Measurements from ENCODE around the gene NUMBL.
A peak's percentile ranks its signal among the peaks of the same experiment; 100 is the strongest.
"Not testable (repeated sequence)": the region's sequence is repeated elsewhere in the genome, so short reads cannot be mapped to it uniquely, and the experiment has no call there.

NUMBL gene

DNA sequence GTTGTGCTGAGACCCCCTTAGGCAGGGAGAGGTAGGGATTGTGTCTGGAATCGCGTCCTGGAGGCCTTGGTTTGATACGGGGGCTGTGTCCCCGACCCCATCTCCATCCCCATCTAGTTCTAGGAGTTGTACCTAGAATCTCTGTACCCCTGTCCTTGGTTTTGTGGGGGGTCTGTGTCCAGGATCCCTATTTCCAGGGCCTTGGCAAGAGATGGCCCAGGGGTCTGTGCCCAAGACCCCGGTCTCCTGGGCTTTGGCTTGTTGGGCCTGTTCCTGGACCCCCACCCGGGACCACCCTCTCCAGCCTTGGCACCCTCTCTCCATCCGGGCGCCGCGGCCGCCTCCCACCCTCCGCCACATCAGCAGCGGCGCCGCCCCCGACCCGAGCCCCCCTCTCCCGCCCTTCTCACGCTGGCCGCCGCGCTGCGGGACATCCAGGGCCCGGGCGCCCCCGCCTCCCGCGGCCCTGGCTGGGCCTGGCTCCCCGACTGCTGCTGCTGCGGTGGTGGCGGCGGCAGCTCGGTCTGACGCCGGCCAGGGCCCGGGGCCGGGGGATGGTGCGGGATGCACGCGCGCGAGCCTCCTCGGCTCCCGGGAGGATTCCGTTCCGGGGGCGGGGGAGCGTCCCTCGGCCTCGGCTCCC lies at the start of gene NUMBL:
Gene NUMBL (minus strand): TSS at position 602 of the 643 bp plus-strand sequence. CDS start 168 bp downstream, at position 434.
- DNase-seq (ENCODE audit: low read depth): no peak

DNA sequence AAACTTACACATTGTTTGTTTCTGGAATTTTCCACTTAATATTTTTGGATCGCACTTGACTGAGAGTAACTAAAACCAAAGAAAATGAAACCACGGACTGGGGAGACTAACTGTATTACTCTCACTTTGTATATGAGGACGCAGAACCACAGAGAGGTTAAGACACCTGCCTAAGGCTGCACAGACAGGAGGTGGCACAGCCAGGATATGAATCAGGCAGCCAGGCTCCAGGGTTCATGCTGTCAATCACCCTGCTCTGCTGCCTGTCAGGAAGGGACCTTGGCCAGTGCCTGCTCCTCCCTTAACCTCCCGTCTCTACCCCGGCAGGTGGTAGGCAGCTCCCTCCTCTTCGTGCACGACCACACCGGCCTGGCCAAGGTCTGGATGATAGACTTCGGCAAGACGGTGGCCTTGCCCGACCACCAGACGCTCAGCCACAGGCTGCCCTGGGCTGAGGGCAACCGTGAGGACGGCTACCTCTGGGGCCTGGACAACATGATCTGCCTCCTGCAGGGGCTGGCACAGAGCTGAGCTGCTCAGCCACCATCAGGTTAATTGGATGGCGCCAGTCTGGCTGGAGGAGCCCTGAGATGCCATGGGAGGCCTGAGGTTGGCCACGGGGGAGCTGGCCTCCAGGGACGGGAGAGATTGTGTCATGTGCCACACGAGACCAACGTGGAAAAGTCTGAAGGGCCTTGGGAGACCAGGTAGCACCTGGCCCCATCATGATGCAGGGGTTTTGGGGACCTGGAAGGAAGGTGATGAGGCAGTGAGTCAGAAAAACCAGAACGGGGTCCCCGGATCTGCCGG lies 48.8 kb upstream of the NUMBL start:
- DNase-seq (ENCODE audit: low read depth): no peak

DNA sequence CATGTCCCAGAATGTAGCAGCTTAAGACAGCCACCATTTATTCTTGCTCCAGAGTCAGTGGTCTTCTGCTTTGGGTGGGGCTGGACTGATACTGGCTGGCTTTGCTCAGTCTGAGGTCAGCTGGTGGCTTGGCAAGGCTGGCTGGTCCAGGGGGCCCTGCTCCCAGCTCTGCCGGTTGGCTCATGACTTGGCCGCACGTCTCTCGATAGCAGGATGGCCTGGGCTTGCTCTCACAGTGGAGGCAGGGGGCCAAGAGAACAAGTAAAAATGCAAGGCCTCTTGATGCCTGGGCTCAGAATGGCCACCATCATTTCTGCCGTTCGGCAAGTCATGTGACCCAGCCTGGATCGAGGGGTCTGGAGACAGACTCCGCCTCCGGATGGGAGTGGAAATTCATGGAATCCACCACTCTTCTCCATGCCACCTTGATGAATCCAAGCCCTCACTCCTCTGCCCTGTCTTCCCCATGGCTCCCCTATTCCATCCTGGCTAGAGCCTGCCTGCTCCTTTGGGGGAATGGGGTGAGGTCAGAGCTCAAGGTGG lies 46.7 kb upstream of the NUMBL start:
- no peak for DNase-seq (ENCODE audit: low read depth)

DNA sequence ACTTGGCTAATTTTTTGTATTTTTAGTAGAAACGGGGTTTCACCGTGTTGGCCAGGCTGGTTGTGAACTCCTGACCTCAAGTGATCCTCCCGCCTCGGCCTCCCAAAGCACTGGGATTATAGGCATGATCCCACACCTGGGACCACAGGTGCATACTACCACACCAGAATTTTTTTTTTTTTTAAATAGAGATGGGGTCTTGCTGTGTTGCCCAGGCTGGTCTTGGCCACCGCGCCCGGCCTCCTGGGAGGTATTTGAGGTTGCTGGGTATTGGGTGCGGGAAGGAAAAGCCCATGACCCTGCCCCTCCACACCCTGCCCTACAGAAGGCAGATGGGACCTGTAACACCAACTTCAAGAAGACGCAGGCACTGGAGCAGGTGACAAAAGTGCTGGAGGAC lies 46.2 kb upstream of the NUMBL start:
- no peak for DNase-seq (ENCODE audit: low read depth)

DNA sequence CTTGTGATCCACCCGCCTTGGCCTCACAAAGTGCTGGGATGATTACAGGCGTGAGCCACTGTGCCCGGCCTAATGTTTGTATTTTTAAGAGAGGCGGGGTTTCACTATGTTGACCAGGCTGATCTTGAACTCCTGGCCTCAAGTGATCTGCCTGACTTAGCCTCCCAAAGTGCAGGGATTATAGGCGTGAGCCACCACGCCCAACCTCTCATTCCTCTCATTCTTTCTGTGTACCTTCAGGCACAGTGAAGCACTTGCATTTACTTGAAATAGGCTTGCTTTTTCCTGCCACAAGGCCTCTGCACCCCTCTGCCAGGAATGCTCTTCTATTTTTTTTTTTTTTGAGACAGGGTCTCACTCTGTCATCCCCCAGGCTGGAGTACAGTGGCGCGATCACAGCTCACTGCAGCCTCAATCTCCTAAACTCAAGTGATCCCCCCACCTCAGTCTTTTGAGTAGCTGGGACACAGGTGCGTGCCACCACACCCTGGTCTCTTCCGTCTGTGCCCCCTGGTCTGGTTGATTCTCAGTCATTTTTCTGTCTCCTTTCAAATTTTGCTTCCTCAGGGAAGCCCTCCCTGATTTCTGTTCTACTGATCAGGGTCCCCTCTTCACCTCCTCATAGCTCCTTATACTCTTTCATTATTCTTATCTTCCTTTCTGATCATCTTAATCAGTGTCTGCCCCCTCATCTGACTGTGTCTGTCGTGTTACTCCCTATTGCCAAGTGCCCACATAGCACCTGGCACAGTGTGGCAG lies 44.7 kb upstream of the NUMBL start:
- DNase-seq (ENCODE audit: low read depth): no peak

DNA sequence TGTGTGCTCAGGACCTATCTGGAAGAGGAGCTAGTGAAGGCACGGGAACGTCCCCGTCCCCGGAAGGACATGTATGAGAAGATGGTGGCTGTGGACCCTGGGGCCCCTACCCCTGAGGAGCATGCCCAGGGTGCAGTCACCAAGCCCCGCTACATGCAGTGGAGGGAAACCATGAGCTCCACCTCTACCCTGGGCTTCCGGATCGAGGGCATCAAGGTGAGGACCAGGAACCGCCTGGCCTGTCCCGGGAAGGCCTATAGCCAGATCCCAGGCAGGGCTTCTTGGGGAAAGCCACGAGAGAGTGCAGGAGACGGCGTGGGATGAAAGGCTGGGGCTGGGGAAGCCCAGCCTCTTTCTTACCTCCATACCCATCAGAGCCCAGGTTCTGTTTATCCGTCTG lies 42.7 kb upstream of the NUMBL start:
- no peak for DNase-seq (ENCODE audit: low read depth)

DNA sequence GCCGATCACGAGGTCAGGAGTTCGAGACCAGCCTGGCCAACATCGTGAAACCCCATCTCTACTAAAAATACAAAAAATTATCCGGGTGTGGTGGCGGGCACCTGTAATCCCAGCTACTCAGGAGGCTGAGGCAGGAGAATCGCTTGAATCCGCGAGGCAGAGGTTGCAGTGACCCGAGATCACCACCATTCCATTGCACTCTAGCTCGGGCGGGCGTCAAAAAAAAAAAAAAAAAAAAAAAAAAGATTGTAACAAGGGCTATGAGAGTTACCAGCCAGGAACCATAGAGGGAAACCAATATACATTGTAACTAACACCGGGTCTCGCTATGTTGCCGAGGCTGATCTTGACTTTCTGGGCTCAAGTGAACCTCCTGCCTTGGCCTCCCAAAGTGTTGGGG lies 41.9 kb upstream of the NUMBL start:
- DNase-seq (ENCODE audit: low read depth): not testable (repeated sequence)

DNA sequence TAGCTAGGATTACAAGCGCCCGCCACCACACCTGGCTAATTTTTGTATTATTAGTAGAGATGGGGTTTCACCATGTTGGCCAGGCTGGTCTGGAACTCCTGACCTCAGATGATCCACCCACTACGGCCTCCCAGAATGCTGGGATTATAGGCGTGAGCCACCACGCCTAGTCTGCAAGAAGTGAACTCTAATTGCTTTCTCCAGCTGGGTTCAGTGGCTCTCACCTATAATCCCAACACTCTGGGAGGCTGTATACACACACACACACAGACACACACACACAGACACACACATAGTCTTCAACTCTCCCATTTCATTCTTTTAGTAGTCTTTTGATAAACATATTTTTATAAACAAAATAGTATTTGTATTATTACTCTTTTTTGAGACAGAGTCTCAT lies 39.6 kb upstream of the NUMBL start:
- not testable (repeated sequence) for DNase-seq (ENCODE audit: low read depth)

DNA sequence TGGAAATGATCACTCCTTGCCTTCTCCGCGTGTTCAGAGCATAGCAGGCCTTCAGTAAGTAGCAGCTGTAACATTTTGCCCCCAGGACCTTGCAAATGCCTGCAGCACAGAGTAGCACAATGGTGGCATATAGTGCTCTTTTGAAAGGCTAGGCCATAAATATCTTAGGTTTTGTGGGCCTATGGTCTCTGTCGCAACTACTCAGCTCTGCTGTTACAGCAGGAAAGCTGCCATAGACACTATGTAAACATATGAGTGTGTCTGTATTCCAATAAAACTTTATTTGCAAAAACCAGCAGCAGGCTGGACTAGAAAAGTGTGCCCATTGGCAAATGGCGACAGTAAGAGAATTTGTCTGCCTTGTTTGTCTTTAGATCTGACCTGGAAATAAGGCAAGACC lies 35.8 kb upstream of the NUMBL start:
- no peak for DNase-seq (ENCODE audit: low read depth)

DNA sequence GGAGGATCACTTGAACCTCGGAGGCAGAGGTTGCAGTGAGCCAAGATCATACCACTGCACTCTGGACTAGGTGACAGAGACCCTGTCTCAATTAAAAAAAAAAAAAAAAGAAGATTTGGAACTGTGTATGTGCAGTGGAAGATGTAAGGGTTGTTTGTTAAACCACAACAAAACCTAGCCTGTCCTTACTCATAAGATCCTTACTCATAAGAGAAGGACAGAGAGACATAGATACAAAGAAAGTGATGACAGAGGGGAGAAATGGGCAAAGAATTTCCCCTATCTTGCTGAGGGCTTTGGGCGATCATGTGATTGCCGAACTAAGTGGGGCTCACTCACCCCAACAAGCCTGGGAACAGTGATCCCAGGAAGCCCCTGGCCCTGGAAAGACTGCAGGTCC lies 34.4 kb upstream of the NUMBL start:
- DNase-seq (ENCODE audit: low read depth): no peak

DNA sequence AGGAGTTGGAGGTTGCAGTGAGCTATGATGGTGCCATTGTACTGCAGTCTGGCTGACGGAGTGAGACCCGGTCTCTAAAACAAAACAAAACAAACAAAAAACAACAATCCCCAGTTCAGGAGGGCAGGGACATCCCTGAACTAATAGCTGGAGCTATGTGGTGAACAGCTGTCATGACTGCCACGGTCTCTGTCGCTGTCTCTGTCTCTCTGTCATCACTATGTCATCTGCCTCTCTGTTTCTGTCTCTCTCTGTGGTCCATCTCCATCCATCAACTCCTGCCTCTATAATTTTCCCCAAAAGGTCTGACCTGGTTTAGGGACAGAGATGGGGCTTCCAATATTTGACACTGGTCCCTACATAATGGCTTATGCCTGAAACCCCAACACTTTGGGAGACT lies 33.9 kb upstream of the NUMBL start:
- DNase-seq (ENCODE audit: low read depth): no peak

DNA sequence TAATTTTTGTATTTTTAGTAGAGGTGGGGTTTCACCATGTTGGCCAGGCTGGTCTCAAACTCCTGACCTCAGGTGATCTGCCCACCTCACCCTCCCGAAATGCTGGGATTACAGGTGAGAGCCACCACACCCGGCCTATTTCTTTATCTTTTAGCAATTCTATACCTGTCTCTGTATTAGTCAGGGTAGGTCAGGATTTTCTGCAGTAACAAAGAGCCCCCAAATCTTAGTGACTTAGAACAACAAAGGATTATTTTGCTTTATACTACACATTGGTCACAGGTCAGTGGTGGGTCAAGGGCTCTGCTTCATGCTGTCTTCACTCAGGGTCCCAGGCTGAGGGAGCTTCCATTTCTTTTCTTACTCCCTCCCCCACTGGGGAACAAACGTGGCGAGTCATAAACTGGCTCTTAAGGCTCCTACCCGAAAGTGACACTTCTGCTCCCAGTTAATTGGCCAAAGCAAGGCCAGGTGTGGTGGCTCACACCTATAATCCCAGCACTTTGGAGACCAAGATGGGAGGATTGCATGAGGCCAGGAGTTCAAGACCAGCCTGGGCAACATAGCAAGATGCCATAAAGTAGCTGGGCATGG lies 33.3 kb upstream of the NUMBL start:
- DNase-seq (ENCODE audit: low read depth): no peak

DNA sequence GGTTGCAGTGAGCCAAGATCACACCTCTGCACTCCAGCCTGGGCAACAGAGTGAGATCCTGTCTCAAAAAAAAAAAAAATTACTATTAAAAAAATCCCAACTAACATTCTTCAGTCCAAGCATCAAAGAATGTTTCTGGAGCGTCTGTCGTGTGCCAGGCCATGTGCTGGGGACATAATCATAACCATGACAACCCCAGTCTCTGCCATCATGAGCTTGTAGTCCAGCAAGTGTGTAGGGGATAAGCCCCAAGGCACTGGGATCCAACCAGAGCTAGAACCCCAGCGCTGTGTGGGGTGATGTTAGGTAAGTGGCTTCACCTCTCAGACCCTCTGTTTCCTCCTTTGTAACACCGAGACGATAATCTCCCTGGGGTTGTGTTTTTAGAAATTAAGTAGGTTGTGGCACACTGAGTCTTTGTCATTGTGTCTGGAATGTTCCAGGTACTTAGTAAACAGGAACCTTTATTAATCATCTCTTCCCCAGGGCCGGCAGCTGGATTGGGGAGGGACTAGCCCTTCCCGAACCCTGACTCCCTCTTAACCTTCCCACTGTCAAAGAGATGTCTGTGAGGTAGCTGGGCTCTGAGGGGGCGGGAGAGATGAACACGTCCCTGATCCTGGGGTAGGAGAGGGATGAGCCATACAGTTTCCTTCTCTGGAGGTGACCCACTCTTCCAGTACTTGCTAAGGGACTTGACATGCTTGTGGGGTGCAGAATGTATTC lies 31.6 kb upstream of the NUMBL start:
- DNase-seq (ENCODE audit: low read depth): no peak

DNA sequence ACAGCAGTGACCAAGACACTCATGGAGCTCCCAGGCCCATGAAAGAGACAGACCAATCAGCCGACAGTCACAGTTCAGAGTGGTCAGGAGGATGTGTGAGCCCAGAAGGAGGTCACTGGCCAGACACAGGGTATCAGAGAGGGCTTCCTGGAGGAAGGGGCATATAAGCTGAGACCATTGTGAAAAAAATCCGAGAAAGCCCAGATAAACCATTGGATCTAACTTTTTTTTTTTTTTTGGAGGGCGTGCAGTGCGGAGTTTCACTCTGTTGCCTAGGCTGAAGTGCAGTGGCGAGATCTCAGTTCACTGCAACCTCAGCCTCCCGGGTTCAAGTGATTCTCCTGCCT lies 30.7 kb upstream of the NUMBL start:
- DNase-seq (ENCODE audit: low read depth): no peak

DNA sequence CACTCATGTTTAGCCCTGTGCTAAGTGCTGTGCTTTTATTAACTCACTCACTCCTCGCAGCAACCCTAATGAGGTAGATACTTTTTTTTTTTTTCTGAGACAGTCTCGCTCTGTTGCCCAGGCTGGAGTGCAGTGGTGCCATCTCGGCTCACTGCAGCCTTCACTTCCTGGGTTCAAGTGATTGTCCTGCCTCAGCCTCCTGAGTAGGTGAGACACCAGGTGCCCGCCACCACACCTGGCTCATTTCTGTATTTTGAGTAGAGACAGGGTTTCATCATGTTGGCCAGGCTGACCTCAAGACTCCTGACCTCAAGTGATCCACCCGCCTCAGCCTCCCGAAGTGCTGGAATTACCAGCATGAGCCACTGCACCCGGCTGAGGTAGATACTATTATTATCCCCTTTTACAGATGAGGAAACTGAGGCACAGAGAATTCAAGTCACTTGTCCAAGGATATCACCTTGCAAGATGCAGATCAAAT lies 29.0 kb upstream of the NUMBL start:
- no peak for DNase-seq (ENCODE audit: low read depth)

DNA sequence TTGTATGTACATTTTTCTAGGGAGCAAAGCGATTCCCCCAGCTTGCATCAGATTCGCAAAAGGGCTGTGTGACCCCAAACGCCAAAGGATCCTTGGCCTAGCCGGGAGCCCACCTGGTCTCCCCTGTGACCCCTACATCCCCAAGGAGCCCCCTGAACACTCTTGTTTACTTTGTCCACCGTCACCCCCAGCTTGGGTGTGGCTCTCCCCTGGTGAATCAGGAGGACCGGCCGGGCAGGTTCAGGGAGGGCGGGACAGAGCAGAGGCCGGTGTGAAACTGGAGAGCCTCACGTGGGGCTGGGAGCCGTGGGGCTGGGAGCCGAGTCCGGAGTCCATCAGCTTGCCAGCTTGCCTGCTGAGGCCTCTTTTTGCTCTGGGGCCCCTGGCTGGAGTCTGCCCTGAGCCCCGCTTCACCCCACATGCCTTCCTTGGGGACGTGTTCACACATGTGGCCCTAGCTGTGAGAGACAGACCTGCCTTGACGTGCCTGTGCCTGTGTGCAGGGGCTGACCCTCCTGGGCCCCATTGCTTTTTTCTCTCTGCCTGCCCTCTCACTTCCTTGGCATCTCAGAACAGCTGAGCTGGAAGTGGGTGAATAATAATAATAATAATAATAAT lies 28.4 kb upstream of the NUMBL start:
- no peak for DNase-seq (ENCODE audit: low read depth)

DNA sequence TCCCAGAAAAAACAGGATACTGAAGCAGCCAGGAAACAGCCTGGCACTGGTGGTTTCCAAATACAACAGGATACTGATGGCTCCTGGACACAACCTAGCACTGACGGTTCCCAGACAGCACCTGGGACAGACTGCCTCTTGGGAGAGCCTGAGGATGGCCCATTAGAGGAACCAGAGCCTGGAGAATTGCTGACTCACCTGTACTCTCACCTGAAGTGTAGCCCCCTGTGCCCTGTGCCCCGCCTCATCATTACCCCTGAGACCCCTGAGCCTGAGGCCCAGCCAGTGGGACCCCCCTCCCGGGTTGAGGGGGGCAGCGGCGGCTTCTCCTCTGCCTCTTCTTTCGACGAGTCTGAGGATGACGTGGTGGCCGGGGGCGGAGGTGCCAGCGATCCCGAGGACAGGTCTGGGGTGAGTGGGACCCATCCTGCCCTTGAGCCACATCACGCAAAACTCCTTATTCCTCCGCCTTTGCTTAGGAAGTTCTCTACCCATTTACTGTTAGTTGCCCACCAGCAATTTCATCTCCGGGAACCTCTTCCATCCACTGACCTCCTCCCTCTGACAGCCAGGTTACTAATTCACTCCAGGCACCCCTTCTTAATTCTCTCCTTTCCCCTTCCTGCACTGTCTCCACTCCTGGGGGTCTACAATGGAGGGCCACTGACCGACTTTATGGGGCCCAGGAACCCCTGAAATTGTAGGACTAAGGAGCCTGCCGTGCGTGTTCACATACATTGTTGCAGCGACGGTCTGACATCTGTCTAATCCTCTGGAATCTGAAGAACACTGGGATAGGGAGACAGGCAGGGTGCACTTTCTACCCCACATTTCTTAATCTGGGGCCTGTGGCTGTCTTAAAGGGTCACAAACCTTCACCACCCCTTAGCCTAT lies 27.7 kb upstream of the NUMBL start:
- no peak for DNase-seq (ENCODE audit: low read depth)

DNA sequence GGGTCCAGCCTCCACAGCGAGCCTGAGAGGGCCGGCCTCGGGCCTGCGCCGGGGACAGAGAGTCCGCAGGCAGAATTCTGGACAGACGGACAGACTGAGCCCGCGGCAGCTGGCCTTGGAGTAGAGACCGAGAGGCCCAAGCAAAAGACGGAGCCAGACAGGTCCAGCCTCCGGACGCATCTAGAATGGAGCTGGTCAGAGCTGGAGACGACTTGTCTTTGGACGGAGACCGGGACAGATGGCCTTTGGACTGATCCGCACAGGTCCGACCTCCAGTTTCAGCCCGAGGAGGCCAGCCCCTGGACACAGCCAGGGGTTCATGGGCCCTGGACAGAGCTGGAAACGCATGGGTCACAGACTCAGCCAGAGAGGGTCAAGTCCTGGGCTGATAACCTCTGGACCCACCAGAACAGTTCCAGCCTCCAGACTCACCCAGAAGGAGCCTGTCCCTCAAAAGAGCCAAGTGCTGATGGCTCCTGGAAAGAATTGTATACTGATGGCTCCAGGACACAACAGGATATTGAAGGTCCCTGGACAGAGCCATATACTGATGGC lies 27.0 kb upstream of the NUMBL start:
- DNase-seq (ENCODE audit: low read depth): no peak

DNA sequence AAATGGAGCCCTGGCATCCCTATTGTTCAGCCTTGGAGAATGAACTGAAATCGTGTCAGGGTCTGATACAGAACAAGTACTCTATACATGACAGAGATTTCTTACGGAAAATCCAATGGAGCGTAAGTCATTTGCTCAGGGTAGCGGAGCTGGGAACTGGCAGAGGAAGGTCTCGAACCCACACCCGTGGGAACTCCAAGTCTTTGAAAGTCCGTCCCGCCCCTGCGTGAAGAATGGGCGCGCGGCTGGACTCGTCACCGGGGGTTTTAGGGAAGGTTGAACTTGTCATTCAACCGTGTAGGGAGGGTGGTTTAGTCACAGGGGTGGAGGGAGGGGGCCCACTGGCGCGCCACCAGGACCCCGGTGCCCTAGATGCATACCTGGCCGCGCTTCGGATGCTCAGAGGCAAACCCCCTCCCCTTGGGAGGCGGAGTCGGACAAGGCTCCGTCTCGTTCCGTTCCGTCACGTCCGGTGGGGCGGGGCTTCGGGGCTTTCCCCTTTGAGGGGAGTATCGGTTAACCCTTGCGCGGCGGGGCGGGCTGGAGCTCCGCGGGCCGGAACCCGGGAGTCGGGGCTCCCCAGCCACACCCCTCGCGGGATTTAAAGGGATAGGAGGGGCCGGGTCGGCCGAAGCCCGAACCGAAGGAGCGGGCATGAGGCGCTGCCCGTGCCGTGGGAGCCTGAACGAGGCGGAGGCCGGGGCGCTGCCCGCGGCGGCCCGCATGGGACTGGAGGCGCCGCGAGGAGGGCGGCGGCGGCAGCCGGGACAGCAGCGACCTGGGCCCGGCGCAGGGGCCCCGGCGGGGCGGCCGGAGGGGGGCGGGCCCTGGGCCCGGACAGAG lies 26.3 kb upstream of the NUMBL start, which contains the start of the genes COQ8B and ITPKC:
Gene COQ8B (minus strand): TSS at position 405 of the 843 bp plus-strand sequence. CDS start 2,254 bp downstream, outside the sequence.
Gene ITPKC (plus strand): TSS at position 631 of the 843 bp plus-strand sequence. CDS start 24 bp downstream, at position 655.
- DNase-seq (ENCODE audit: low read depth): peak; percentile 96
